COR-L47 (cell line): Measurements from ENCODE around the gene CTNNA3.

Experiments used
- DNase-seq: peaks from one replicate; lab custom pipeline; 2025; lab: John Stamatoyannopoulos, UW

The CTNNA3 gene

DNA sequence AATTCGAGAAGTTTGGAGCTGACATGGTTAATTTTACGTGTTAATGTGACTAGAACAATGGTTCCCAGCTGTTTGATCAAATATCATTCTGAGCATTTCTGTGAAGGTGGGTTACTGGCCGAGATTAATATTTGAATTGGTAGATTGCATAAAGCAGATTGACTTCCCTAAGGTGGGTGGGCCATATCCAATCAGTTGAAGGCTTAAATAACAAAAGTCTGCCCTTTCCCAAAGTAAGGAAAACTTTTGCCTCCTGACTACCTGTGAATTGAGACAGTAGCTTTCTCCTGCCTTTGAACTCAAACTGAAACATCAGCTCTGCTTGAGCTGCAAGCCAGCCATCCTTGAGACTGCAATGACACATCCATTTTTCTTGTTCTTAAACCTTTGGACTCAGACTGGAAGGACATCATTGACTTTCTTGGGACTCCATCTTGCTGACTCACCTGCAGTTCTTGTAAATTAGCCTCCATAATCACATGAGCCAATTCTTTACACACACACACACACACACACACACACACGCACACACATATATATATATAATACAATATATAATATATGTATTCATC, 833.2 kb downstream of the CTNNA3 start:
- no peak for DNase-seq

DNA sequence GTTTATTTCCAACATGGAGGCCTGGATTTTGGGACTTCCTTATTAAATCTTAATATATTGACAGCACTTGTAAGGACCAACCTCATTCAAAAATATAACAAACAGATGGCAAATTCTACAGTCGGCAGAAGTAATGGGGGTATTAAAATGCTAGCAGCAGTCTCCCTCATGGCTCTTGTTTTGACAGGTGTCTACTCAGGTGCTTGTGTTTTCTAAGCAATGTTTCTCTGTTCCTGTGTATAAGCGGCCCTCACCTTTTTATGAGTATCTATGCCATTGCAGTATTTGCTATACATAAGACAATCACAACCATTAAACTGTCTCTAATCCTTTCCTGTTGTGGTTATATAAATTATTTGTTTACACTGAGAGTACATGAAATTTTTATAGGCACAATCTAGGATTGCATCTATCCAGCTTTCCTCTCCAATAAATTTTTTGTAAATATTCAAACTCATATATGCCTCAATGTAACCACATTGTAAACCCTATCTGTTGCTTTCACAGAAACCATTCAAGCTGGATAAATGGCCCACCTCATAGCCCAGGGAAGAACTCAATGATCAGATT, 835.5 kb downstream of the CTNNA3 start:
- DNase-seq: no peak

- DNase-seq: no peak
These were observed 843.2 kb downstream of the CTNNA3 start for GRCh38 chr10:66852811-66853210.

- no peak for DNase-seq
These were observed 847.1 kb downstream of the CTNNA3 start for GRCh38 chr10:66848856-66849255.

DNA sequence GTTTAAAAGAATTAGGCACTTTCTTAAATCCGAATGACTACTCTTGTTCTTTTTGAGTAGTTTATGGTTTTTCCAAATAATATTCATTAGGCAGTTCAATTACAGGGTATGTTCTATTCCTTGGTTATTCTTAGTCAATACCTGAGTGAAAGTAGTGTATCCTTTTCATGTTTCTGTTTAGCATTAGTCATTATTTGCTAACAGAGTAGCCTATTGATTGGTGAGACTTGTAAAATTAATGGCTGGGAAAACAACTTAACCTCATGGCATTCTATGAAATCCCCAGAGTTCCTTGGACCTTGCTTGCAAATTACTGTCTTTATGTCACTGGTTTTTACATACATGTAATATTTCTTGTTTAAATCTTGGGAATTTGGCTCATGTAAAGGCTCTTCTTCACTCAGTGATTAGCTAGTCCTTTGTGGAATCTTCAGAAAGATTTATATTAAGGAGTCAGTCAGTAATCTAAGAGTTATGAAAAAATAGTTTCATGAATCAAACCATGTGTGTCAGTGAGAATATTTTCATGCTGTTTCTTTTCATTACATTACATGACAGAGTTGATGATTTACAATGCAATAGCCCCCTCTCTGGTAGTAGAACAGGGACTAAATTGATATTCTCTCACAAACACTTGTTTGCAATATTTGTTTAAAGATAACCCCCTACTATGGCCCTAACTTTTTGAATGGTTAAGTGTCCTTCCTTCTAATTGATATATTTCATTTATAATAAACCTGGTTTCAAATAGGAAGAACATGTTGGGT, 851.6 kb downstream of the CTNNA3 start:
- no peak for DNase-seq

- DNase-seq: no peak
These were observed 852.6 kb downstream of the CTNNA3 start for GRCh38 chr10:66843396-66843795.

DNA sequence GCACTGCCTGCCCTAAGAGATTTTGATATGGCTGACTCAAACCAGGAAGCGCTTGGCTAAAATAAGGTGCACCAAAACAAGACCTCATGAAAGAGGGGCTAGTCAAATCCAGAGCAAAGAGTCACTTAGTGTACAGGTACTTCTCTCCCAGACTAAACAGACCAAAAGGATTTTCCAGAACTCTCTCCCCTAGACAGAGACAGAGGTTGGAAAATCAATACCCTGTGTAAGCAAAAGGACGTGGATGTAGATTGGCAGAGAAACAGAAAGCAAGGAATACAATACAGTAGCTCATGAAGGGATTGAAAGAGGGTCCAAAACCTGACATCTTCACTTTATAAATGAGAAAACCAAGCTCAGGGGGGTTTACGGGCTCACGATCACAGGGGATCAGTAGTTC, 853.1 kb downstream of the CTNNA3 start:
- DNase-seq: no peak

- no peak for DNase-seq
These were observed 853.6 kb downstream of the CTNNA3 start for GRCh38 chr10:66842371-66842770.

DNA sequence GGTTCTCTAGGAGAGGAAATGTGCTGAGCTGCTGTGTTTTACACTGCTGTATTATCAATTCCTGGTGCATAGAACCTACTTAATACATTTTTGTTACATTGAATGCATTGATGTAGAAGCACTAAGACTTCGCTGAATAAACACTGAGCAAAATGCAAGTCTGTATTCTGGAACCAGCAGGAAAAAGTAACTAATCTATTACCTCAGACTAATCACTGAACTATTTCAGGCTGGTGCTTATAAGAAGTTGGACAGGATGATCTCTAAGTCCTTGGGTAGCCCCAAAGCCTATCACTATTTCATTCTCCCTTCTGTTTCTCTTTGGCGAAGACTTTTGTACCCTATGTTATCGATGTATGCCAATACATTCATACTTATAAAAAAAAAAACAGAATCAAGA, 857.3 kb downstream of the CTNNA3 start:
- DNase-seq: no peak

GRCh38 chr10:66837990-66838389, 858.0 kb downstream of the CTNNA3 start:
- DNase-seq: no peak

DNA sequence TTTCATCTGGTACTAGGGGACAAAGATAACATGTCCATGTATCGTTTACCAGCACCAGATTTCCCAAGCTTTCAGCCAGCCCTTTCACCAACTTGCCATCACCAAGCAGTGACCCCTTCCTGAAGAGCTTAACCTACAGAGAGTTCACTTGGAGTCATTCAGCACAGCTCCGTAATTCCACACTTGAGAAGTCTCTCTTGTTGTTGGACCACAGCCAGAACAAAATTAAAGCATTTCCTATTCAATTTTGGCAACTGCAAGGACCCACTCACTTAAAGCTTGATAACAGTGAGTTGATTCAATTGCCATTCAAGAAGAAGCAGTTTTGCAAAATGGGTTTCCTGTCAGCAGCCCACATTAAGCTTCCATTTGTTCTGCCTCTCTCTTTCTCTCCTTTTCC, 858.7 kb downstream of the CTNNA3 start:
- peak; percentile 2 for DNase-seq

- DNase-seq: no peak
These were observed 859.2 kb downstream of the CTNNA3 start for GRCh38 chr10:66836771-66837170.

GRCh38 chr10:66836057-66836456, 859.9 kb downstream of the CTNNA3 start:
- no peak for DNase-seq

- DNase-seq: no peak
These were observed 860.6 kb downstream of the CTNNA3 start for GRCh38 chr10:66835400-66835799.

DNA sequence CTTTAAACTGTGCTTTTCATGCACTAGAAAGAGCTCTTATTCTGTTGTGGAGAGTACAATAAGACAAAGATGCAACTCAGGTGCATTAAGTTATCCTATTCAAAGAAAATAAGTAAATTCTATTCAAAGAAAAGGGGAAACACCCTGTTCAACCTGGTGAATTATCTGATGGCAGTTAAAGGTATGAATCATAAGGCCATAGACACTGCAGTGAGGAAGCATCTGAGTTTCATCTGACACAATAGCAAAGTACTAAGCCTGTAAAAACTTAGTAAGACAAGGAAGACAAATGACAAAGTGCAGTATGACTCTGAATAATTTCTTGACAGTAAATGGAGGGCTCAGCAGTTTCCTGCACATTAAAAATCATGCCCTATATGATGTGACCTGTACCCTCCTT, 861.2 kb downstream of the CTNNA3 start:
- DNase-seq: no peak

- DNase-seq: no peak
These were observed 862.1 kb downstream of the CTNNA3 start for GRCh38 chr10:66833861-66834260.

DNA sequence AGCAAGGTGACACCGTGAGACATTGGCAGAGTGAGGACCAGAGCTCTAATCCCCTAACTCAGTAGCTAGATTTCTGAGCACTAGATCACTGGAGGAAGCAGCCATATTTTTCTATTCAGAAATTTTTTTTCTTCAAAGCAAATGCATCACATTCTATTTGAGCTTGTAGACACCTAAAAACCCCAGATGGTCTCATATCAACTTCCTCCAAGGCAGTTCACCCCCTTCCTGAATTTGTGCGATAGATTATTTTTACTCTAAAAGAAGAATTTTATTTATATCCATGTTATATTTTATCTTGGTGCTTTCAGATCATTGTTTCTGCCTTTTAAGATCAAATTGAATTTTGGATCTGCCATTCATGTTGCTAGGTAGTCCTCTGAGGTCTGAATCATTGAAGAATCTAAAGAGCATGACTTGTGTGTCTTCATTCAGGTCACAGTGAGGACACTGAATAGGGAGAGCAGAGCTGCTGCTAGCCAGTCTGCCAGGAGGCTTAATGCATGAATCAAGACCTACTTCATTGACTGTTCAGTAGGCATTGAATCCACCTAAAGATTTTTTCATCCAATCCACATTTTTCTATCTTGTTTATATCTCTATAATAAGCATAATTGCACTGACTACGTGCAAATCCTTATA, 863.1 kb downstream of the CTNNA3 start:
- DNase-seq: no peak

GRCh38 chr10:66828957-66829356, 867.0 kb downstream of the CTNNA3 start:
- DNase-seq: no peak

GRCh38 chr10:66827353-66827752, 868.6 kb downstream of the CTNNA3 start:
- DNase-seq: no peak

GRCh38 chr10:66823301-66823700, 872.7 kb downstream of the CTNNA3 start:
- DNase-seq: no peak

GRCh38 chr10:66822801-66823200, 873.2 kb downstream of the CTNNA3 start:
- no peak for DNase-seq

GRCh38 chr10:66819691-66820090, 876.3 kb downstream of the CTNNA3 start:
- DNase-seq: no peak

DNA sequence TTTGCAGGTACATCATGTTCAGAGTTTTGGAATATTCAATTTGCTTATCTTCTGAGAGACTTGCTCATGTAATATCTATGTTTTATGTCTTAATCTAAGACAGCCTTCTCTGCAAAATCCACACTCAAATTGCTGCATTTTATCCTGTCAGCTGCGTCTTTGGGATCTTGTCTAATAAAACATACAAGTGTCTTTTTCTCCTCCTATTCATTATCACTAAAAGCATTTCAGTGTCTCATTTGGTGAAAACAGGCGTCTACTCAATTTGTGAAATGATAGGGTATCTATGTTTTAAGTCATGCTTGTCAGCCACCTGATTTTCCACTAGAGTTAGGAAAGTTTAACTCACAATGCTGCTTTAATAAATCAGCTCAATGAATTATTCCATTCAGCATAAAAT, 882.9 kb downstream of the CTNNA3 start:
- DNase-seq: no peak
